K562 (cell line): ENCODE results near the gene SMAGP.

Source experiments
- CCAR2 ChIP-seq: fragments of 200-400 bp; formaldehyde crosslinking; IDR thresholded peaks from 2 replicates; pipeline ENCODE4 v1.6.1; 2017; ENCODE audit warnings: mild to moderate bottlenecking, low read depth, low read length
- SRSF9 ChIP-seq: fragments of 200-400 bp; formaldehyde crosslinking; IDR thresholded peaks from 2 replicates; pipeline ENCODE4 v1.6.1; 2017; ENCODE audit warnings: low read depth, low read length, borderline replicate concordance
- TF ChIP-seq, protein P1 (sequence below): fragments of 250-450 bp; sonication (Bioruptor Pico); IDR thresholded peaks from 2 replicates; pipeline ENCODE4 v1.4.0; 2020; ENCODE audit warnings: mild to moderate bottlenecking, moderate library complexity

GRCh38 chr12:51205350-51205749, 64.9 kb downstream of the SMAGP start:
- TF ChIP-seq SRSF9 (no peak), CCAR2 (no peak)
- TF ChIP-seq, protein P1, sequence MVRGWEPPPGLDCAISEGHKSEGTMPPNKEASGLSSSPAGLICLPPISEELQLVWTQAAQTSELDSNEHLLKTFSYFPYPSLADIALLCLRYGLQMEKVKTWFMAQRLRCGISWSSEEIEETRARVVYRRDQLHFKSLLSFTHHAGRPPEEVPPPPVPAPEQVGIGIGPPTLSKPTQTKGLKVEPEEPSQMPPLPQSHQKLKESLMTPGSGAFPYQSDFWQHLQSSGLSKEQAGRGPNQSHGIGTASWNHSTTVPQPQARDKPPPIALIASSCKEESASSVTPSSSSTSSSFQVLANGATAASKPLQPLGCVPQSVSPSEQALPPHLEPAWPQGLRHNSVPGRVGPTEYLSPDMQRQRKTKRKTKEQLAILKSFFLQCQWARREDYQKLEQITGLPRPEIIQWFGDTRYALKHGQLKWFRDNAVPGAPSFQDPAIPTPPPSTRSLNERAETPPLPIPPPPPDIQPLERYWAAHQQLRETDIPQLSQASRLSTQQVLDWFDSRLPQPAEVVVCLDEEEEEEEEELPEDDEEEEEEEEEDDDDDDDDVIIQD = no peak
